H9 (cell line): Measurements from ENCODE around the gene CMPK2. TPM values are rescaled to one million over a fixed set of nuclear protein-coding genes. Genes with fewer than 3 reads are reported as not detected.

Experiments
- DNase-seq: peaks from one replicate; pipeline ENCODE4 v3.0.0-alpha.2; 2017
- H2AFZ ChIP-seq: one replicate; pipeline ENCODE4 v1.6.1; 2013; ENCODE audit warnings: mild to moderate bottlenecking, low read length, control low read depth, moderate library complexity
- H2AK5ac ChIP-seq: 2 replicates; pipeline ENCODE4 v1.6.1; 2013; ENCODE audit warnings: low read length, control low read depth, mixed read lengths; ENCODE audit not compliant: insufficient read length
- H2BK120ac ChIP-seq: one replicate; pipeline ENCODE4 v1.6.1; 2013; ENCODE audit warnings: low read depth, mild to moderate bottlenecking, low read length, control low read depth, inconsistent platforms; ENCODE audit not compliant: poor library complexity, severe bottlenecking
- H2BK12ac ChIP-seq: 2 replicates; pipeline ENCODE4 v1.6.1; 2013; ENCODE audit warnings: low read length, control low read depth, mixed read lengths, low read depth; ENCODE audit not compliant: insufficient read length
- H2BK15ac ChIP-seq: 2 replicates; pipeline ENCODE4 v1.6.1; 2013; ENCODE audit warnings: low read depth, low read length, control low read depth
- H2BK20ac ChIP-seq: one replicate; pipeline ENCODE4 v1.6.1; 2013; ENCODE audit warnings: low read depth, mild to moderate bottlenecking, low read length, control low read depth, inconsistent platforms; ENCODE audit not compliant: poor library complexity, severe bottlenecking
- H2BK5ac ChIP-seq: 2 replicates; pipeline ENCODE4 v1.6.1; 2013; ENCODE audit warnings: low read length, control low read depth, mixed read lengths; ENCODE audit not compliant: insufficient read length
- H3K14ac ChIP-seq: 2 replicates; pipeline ENCODE4 v1.6.1; 2013; ENCODE audit warnings: low read length, control low read depth; ENCODE audit not compliant: insufficient read depth
- H3K18ac ChIP-seq: 2 replicates; pipeline ENCODE4 v1.6.1; 2013; ENCODE audit warnings: low read depth, mild to moderate bottlenecking, mixed read lengths, low read length, control low read depth; ENCODE audit not compliant: insufficient read length
- H3K23ac ChIP-seq: 2 replicates; pipeline ENCODE4 v1.6.1; 2013; ENCODE audit warnings: low read length, control low read depth, mixed read lengths, low read depth; ENCODE audit not compliant: insufficient read length
- H3K23me2 ChIP-seq: 2 replicates; pipeline ENCODE4 v1.6.1; 2013; ENCODE audit warnings: low read depth, mild to moderate bottlenecking, mixed read lengths, low read length, control low read depth; ENCODE audit not compliant: insufficient read length, poor library complexity, severe bottlenecking
- H3K27ac ChIP-seq: 2 replicates; pipeline ENCODE4 v1.5.1; 2013; ENCODE audit warnings: low read length, control low read depth, mixed read lengths, low read depth; ENCODE audit not compliant: insufficient read length
- H3K27me3 ChIP-seq: 2 replicates; pipeline ENCODE4 v1.6.1; 2013; ENCODE audit warnings: low read length, control low read depth, inconsistent platforms; ENCODE audit not compliant: insufficient read depth
- H3K4ac ChIP-seq: 2 replicates; pipeline ENCODE4 v1.6.1; 2013; ENCODE audit warnings: low read depth, mild to moderate bottlenecking, control low read depth, inconsistent platforms, low read length, moderate library complexity
- H3K4me1 ChIP-seq: 2 replicates; pipeline ENCODE4 v1.6.1; 2013; ENCODE audit warnings: low read length, control low read depth, inconsistent platforms; ENCODE audit not compliant: insufficient read depth
- H3K4me2 ChIP-seq: 2 replicates; pipeline ENCODE4 v1.6.1; 2013; ENCODE audit warnings: low read length, control low read depth, mixed read lengths; ENCODE audit not compliant: insufficient read length, insufficient read depth
- H3K56ac ChIP-seq: 2 replicates; pipeline ENCODE4 v1.6.1; 2013; ENCODE audit warnings: low read depth, mild to moderate bottlenecking, mixed read lengths, low read length, control low read depth; ENCODE audit not compliant: insufficient read length
- H3K79me1 ChIP-seq: 2 replicates; pipeline ENCODE4 v1.6.1; 2013; ENCODE audit warnings: low read depth, mild to moderate bottlenecking, moderate library complexity, low read length, control low read depth, inconsistent platforms; ENCODE audit not compliant: insufficient read depth, poor library complexity, severe bottlenecking
- H3K79me2 ChIP-seq: 2 replicates; pipeline ENCODE4 v1.6.1; 2013; ENCODE audit warnings: low read length, control low read depth, inconsistent platforms; ENCODE audit not compliant: insufficient read depth
- H3K9ac ChIP-seq: 2 replicates; pipeline ENCODE4 v1.6.1; 2013; ENCODE audit warnings: low read length, control low read depth, mixed read lengths; ENCODE audit not compliant: insufficient read length; ENCODE audit errors: extremely low read depth
- H3K9me3 ChIP-seq: one replicate; pipeline ENCODE4 v1.6.1; 2013; ENCODE audit warnings: low read depth, low read length, inconsistent platforms; ENCODE audit not compliant: control insufficient read depth
- H3T11ph ChIP-seq: one replicate; pipeline ENCODE4 v1.6.1; 2013; ENCODE audit warnings: mild to moderate bottlenecking, low read length, control low read depth, inconsistent platforms
- H4K20me1 ChIP-seq: one replicate; pipeline ENCODE4 v1.6.1; 2013; ENCODE audit not compliant: control insufficient read depth, insufficient read length, insufficient read depth
- H4K5ac ChIP-seq: 2 replicates; pipeline ENCODE4 v1.6.1; 2013; ENCODE audit warnings: low read depth, mild to moderate bottlenecking, mixed read lengths, low read length, control low read depth; ENCODE audit not compliant: insufficient read length
- H4K8ac ChIP-seq: replicated peaks from 2 replicates; pipeline ENCODE4 v1.6.1; 2013; ENCODE audit warnings: low read length, control low read depth, mixed read lengths, low read depth; ENCODE audit not compliant: insufficient read length
- H4K91ac ChIP-seq: 2 replicates; pipeline ENCODE4 v1.6.1; 2013; ENCODE audit warnings: low read depth, mild to moderate bottlenecking, moderate library complexity, mixed read lengths, low read length, control low read depth; ENCODE audit not compliant: insufficient read length
- H3K27ac Mint-ChIP-seq, 3 experiments: 2 replicates in 2 of 3; 3 replicates in 1 of 3; pipeline ENCODE4 v1.8.0; 2020 to 2021; ENCODE audit warnings: mixed read lengths in 3 of 3, mild to moderate bottlenecking in 1 of 3, moderate library complexity in 1 of 3
- H3K27me3 Mint-ChIP-seq: 2 replicates; pipeline ENCODE4 v1.8.0; 2021; ENCODE audit warnings: low read depth, mild to moderate bottlenecking, moderate library complexity, mixed read lengths
- H3K36me3 Mint-ChIP-seq, 3 experiments: 2 replicates in 2 of 3; 3 replicates in 1 of 3; pipeline ENCODE4 v1.8.0; 2020 to 2021; ENCODE audit warnings: low read depth in 3 of 3, mixed read lengths in 3 of 3; ENCODE audit not compliant: insufficient read depth in 1 of 3
- H3K4me1 Mint-ChIP-seq, 2 experiments: 2 replicates each; pipeline ENCODE4 v1.8.0; 2020; ENCODE audit warnings: mixed read lengths in 2 of 2
- H3K4me3 Mint-ChIP-seq, 2 experiments: 2 replicates in 1 of 2; 3 replicates in 1 of 2; pipeline ENCODE4 v1.8.0; 2020 to 2021; ENCODE audit warnings: mild to moderate bottlenecking in 2 of 2, mixed read lengths in 2 of 2, moderate library complexity in 1 of 2
- H3K9me3 Mint-ChIP-seq, 2 experiments: 2 replicates in 1 of 2; 3 replicates in 1 of 2; pipeline ENCODE4 v1.8.0; 2020; ENCODE audit warnings: mild to moderate bottlenecking in 2 of 2, mixed read lengths in 2 of 2, moderate library complexity in 1 of 2
- CTCF ChIP-seq: fragments of 200-600 bp; sonication (generic); conservative IDR thresholded peaks from 3 replicates; pipeline ENCODE4 v1.8.0; 2021; ENCODE audit warnings: antibody characterized with exemption, mild to moderate bottlenecking
- WGBS: extraction: QIAGEN DNeasy Blood & Tissue Kit; methylation state at CpG from one replicate; pipeline ENCODE4 v1.1.7; 2013; ENCODE audit warnings: missing lambda C conversion rate, low lambda C conversion rate, mixed read lengths; ENCODE audit not compliant: insufficient read length; ENCODE audit errors: extremely low coverage; 5-methylcytosine and 5-hydroxymethylcytosine counted together
- total RNA-seq: library from RNA; stranded (reverse); gene quantifications from 2 replicates; pipeline ENCODE4 v1.2.1, GENCODE V29; 2021

CMPK2 gene
- total RNA-seq, 1 experiment from 2014 or later, result 0.90 TPM

DNA sequence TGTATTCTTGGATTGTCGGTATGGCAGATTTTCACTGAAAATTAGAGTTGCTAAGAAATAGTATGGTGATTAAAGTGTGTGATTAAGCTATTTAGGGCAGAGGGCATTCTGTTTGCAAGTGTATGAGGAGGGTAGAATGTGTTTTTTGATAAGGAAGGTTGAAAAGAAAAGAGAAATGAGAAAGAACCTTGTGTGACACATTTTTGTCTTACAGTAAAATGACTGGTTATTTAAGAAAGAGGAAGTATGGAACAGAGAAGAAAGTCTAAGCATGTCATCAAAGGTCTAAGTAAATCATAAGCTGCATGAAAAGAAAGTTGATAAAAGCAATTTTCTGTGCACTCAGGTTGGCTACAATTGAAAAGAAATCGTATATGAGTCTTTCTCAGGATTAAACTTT lies 6.7 kb upstream of the CMPK2 start:
- Histone ChIP-seq H3K18ac (no peak overlapping the region), H2BK12ac (no peak overlapping the region), H2AK5ac (no peak overlapping the region), H2BK20ac (no peak overlapping the region), H4K8ac (no peak overlapping the region), H3K4ac (no peak overlapping the region), H4K20me1 (no peaks in the 10 kb centered on the region), H4K91ac (no peak overlapping the region), H2BK15ac (no peak overlapping the region), H3K9ac (no peak overlapping the region), H3K9me3 (no peaks in the 10 kb centered on the region), H2AFZ (no peak overlapping the region), H3K27me3 (no peaks in the 10 kb centered on the region), H3K14ac (no peak overlapping the region), H4K5ac (no peak overlapping the region), H2BK5ac (no peak overlapping the region), H3K4me2 (no peak overlapping the region), H3T11ph (no peak overlapping the region), H3K23ac (no peak overlapping the region), H3K23me2 (no peaks in the 10 kb centered on the region), H3K4me1 (no peaks in the 10 kb centered on the region), H3K56ac (no peak overlapping the region), H2BK120ac (no peak overlapping the region), H3K79me2 (no peaks in the 10 kb centered on the region), H3K79me1 (no peaks in the 10 kb centered on the region), H3K27ac (no peak overlapping the region)
- Mint-ChIP-seq H3K36me3 (peaks cover 4% of the 10 kb centered on the region in 3 experiments; a peak in 4 of 7 replicates), H3K4me3 (no peak overlapping the region), H3K27me3 (peaks cover 21% of the 10 kb centered on the region), H3K27ac (no peak overlapping the region), H3K9me3 (peaks cover 4 to 5% of the 10 kb centered on the region in 2 experiments), H3K4me1 (no peaks in the 10 kb centered on the region)
- DNase-seq, result no peak
- no peak for TF ChIP-seq CTCF
- WGBS, result no CpG with 5 or more reads among the region's 2 CpGs
